ENCODE results near the gene DNAH8. TPM values are rescaled to one million over a fixed set of nuclear protein-coding genes. Genes with fewer than 3 reads are reported as not detected.

The DNAH8 gene
- total and polyA plus RNA-seq, 11 donors: 0.02 to 0.50 (median 0.02) TPM; not detected in 8

DNA sequence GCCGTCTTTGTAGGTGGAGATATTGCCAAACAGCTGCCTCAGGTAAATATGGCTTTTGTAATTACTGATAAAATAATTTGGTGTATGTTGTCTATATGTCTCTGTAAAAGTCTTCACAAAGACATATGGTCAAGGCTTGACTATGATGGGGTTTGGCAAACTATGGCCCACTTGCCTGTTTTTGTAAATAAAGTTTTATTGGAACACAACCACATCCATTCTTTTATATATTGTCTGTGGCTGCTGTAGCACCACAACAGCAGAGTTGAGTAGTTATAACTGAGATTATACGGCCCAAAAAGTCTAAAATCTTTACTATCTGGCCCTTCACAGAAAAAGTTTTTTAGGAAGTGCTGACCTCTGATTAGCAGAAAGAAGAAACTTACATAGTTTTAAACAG is 133.6 kb downstream of the DNAH8 start:
- whole genome bisulfite sequencing, 4 donors: 82 to 90% (median 88%) methylated on average over 2 of the region's 2 CpGs
- Histone ChIP-seq H3K4me1 (no peaks in the 10 kb centered on the region), H3K36me3 (no peaks in the 10 kb centered on the region), H3K27me3 (peaks cover 0 to 20% (median 2%) of the 10 kb centered on the region in 9 donors), H3K4me3 (no peak overlapping the region), H3K9me3 (no peaks in the 10 kb centered on the region), H3K27ac (no peak overlapping the region)
- no peak for ATAC-seq
- TF ChIP-seq CTCF (IDR thresholded peaks at IDR 0.05) (no peak), POLR2A (IDR thresholded peaks at IDR 0.05) (no peak)
- DNase-seq: no peak
- intact Hi-C loops (cut with DNase I): no loop called here

DNA sequence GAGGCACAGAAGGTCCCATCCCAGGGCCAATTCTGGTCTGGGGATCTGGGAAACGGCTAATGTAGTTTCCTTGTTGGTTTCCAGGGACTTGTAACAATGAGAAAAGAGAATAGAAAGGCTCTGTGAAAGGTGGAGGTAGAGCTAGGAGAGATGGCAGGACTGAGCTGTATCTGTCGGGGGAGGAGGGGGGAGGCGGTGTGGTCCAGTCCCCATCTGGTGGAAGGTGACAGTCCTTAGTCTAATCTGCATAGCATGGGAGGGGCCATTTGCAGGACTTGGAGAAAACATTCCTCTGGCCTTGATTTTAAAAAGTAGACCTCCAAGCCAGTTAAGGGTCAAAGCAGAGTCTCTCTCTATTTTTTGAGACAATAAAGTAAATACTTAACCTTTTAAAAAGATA is 137.1 kb downstream of the DNAH8 start:
- Histone ChIP-seq H3K27me3 (peaks cover 0 to 20% (median 2%) of the 10 kb centered on the region in 9 donors), H3K36me3 (no peaks in the 10 kb centered on the region), H3K4me1 (no peaks in the 10 kb centered on the region), H3K9me3 (no peaks in the 10 kb centered on the region), H3K27ac (no peak overlapping the region), H3K4me3 (no peak overlapping the region)
- 41 to 63% (median 55%) methylated on average over 3 of the region's 3 CpGs for WGBS, 4 donors
- intact Hi-C loops (cut with DNase I): no loop called here
- no peak for ATAC-seq
- DNase-seq: no peak
- TF ChIP-seq CTCF (IDR thresholded peaks at IDR 0.05): no peak
- TF ChIP-seq POLR2A (IDR thresholded peaks at IDR 0.05): no peak

GRCh38 chr6:38853236-38853635 is 138.1 kb downstream of the DNAH8 start:
- ATAC-seq (no peak), DNase-seq (no peak)
- no peak for TF ChIP-seq CTCF (IDR thresholded peaks at IDR 0.05)
- TF ChIP-seq POLR2A (IDR thresholded peaks at IDR 0.05): no peak
- H3K27ac ChIP-seq: no peak overlapping the region
- H3K4me1 ChIP-seq: no peaks in the 10 kb centered on the region
- H3K9me3 ChIP-seq: no peaks in the 10 kb centered on the region
- WGBS, 4 donors: 88 to 96% (median 91%) methylated on average over 2 of the region's 2 CpGs
- H3K27me3 ChIP-seq: peaks cover 0 to 20% (median 2%) of the 10 kb centered on the region in 9 donors
- intact Hi-C loops (cut with DNase I): no loop called here
- no peak overlapping the region for H3K4me3 ChIP-seq
- no peaks in the 10 kb centered on the region for H3K36me3 ChIP-seq

- peaks cover 0 to 10% (median 0%) of the 10 kb centered on the region in 9 donors for H3K27me3 ChIP-seq
- no peak for TF ChIP-seq CTCF (IDR thresholded peaks at IDR 0.05)
- TF ChIP-seq POLR2A (IDR thresholded peaks at IDR 0.05): no peak
- ATAC-seq: no peak
- no peaks in the 10 kb centered on the region for H3K4me1 ChIP-seq
- no peak overlapping the region for H3K27ac ChIP-seq
- WGBS, 4 donors: 65 to 84% (median 73%) methylated on average over 2 of the region's 2 CpGs
- no peaks in the 10 kb centered on the region for H3K36me3 ChIP-seq
- intact Hi-C loops (cut with DNase I): no loop called here
- H3K4me3 ChIP-seq: no peak overlapping the region
- DNase-seq: no peak
- no peaks in the 10 kb centered on the region for H3K9me3 ChIP-seq
These were observed 141.4 kb downstream of the DNAH8 start for GRCh38 chr6:38856492-38856891.
